Calu3 (cell line): ENCODE data around the gene TRIM42. TPM values are rescaled to one million over a fixed set of nuclear protein-coding genes. Genes with fewer than 3 reads are reported as not detected.

Experiments used
- BruUV-seq: library from RNA; stranded (reverse); fragments of 400-500 nt; replicated peaks from 2 replicates; lab custom pipeline; 2021; lab: Mats Ljungman, UMichigan
- CTCF ChIA-PET: fragments of 300-600 bp; sonication (Branson Sonifier 250); formaldehyde crosslinking; loops from one replicate; lab custom pipeline; 2022; ENCODE audit warnings: antibody characterized with exemption; lab: Charles Lee
- DNase-seq: peaks from one replicate; pipeline ENCODE4 v3.0.0; 2022
- H3K27ac Mint-ChIP-seq: one replicate; pipeline ENCODE4 v1.8.0; 2022; ENCODE audit warnings: mixed read lengths; ENCODE audit not compliant: unreplicated experiment
- H3K27me3 Mint-ChIP-seq: one replicate; pipeline ENCODE4 v1.8.0; 2022; ENCODE audit warnings: mixed read lengths; ENCODE audit not compliant: unreplicated experiment
- H3K36me3 Mint-ChIP-seq: one replicate; pipeline ENCODE4 v1.8.0; 2022; ENCODE audit warnings: mild to moderate bottlenecking, moderate library complexity, mixed read lengths; ENCODE audit not compliant: insufficient read depth, unreplicated experiment
- H3K4me1 Mint-ChIP-seq: one replicate; pipeline ENCODE4 v1.8.0; 2022; ENCODE audit warnings: mild to moderate bottlenecking, low read depth, mixed read lengths; ENCODE audit not compliant: unreplicated experiment
- H3K4me3 Mint-ChIP-seq: one replicate; pipeline ENCODE4 v1.8.0; 2022; ENCODE audit warnings: mild to moderate bottlenecking, low read depth, moderate library complexity, mixed read lengths; ENCODE audit not compliant: unreplicated experiment
- H3K9me3 Mint-ChIP-seq: one replicate; pipeline ENCODE4 v1.8.0; 2022; ENCODE audit warnings: low read depth, mixed read lengths; ENCODE audit not compliant: unreplicated experiment
- CTCF ChIP-seq: fragments of 200-600 bp; IDR thresholded peaks from one replicate; pipeline ENCODE4 v1.8.0; 2022; ENCODE audit warnings: antibody characterized with exemption; ENCODE audit not compliant: unreplicated experiment
- intact Hi-C: fragments of 100-400 bp; cut with micrococcal nuclease; formaldehyde crosslinking; loops from one replicate; pipeline ENCODE4 v1.10.0; 2022; ENCODE audit not compliant: unreplicated experiment
- total RNA-seq: library from RNA; stranded (reverse); gene quantifications from 2 replicates; pipeline ENCODE4 v1.2.3, GENCODE V29; 2022

The TRIM42 gene
- total RNA-seq, 1 experiment from 2014 or later, result not detected

GRCh38 chr3:140712301-140712700 is 34.4 kb downstream of the TRIM42 start:
- intact Hi-C loops, result no loop called here
- no TSS peak for BruUV-seq
- CTCF ChIA-PET, result no interaction called here
- H3K4me1 Mint-ChIP-seq, result peaks cover 11% of the 10 kb centered on the region
- H3K9me3 Mint-ChIP-seq, result no peaks in the 10 kb centered on the region
- TF ChIP-seq CTCF, result no peak
- H3K36me3 Mint-ChIP-seq, result no peaks in the 10 kb centered on the region
- H3K27ac Mint-ChIP-seq, result no peak overlapping the region
- H3K27me3 Mint-ChIP-seq, result no peaks in the 10 kb centered on the region
- no peak for DNase-seq
- H3K4me3 Mint-ChIP-seq, result no peak overlapping the region

GRCh38 chr3:140715035-140715434 is 37.2 kb downstream of the TRIM42 start:
- Mint-ChIP-seq H3K27ac (no peak overlapping the region), H3K4me3 (peak overlapping the region; percentile 1), H3K4me1 (peaks cover 11% of the 10 kb centered on the region), H3K36me3 (no peaks in the 10 kb centered on the region), H3K27me3 (no peaks in the 10 kb centered on the region), H3K9me3 (peaks cover 3% of the 10 kb centered on the region)
- CTCF ChIA-PET, result interaction anchor here (0.9 kb wide), 1 partner anchor 42 kb away, joined by 5 read pairs; no protein-coding TSS in a partner anchor
- no peak for TF ChIP-seq CTCF
- intact Hi-C loops, result no loop called here
- DNase-seq, result peak; percentile 39
- BruUV-seq, result no TSS peak

- TF ChIP-seq CTCF, result no peak
- no peak for DNase-seq
- Mint-ChIP-seq H3K4me3 (no peak overlapping the region), H3K36me3 (no peaks in the 10 kb centered on the region), H3K27me3 (no peaks in the 10 kb centered on the region), H3K9me3 (peaks cover 3% of the 10 kb centered on the region), H3K4me1 (peaks cover 11% of the 10 kb centered on the region), H3K27ac (no peak overlapping the region)
- intact Hi-C loops, result no loop called here
- BruUV-seq, result no TSS peak
- CTCF ChIA-PET, result no interaction called here
Measured at GRCh38 chr3:140717921-140718320, 40.1 kb downstream of the TRIM42 start.

- Mint-ChIP-seq H3K27me3 (no peaks in the 10 kb centered on the region), H3K4me3 (no peak overlapping the region), H3K36me3 (no peaks in the 10 kb centered on the region), H3K9me3 (peaks cover 3% of the 10 kb centered on the region), H3K27ac (no peak overlapping the region), H3K4me1 (peaks cover 7% of the 10 kb centered on the region)
- no peak for TF ChIP-seq CTCF
- no TSS peak for BruUV-seq
- intact Hi-C loops, result no loop called here
- CTCF ChIA-PET, result interaction anchor here (0.6 to 1.5 kb wide), 3 partner anchors 8 to 517 kb away, joined by 3 to 4 read pairs (median 3); no protein-coding TSS in a partner anchor
- no peak for DNase-seq
Measured at GRCh38 chr3:140719841-140720614, 42.2 kb downstream of the TRIM42 start.
